Measurements from ENCODE around the gene RBP7.

RBP7 gene

DNA sequence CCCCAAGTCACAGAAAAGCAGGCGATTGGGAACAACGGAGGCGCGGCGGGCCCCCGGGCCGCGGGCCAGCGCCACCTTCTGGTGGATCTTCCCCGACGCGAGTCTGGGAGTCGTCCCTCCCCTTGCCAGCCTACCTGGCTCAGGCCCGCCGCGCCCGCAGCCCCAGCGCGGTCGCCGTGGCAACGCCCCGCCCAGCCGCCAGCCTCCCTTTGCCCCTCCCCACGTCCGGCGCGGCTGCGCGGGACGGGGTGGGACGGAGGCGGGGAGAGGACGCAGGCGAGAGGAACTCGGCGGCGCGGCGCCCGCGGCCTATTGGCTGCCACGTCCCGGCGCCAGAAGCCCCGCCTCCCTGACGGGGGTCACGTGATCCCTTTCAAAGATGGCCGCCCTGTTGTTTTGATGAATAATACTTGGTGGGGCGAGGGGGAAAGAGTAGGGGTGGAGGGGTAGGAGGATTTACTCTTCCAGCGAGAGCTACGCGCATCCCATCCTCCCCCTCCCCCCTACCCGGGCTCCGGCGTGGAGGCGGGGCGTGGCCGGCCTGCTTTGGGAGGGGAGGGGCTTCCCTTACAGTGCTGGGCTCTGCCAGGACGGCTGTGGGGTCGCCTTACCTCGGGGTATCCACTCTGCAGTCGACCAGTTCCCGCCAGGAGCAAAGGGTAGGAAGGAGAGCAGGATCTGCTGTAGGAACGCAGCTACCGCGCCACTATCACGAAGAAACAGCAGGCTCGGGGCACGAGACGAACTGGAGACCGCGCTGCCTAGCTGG, 35.7 kb downstream of the RBP7 start, which contains the start of gene UBE4B:
UBE4B (plus strand) TSS at position 369 of the 769 bp plus-strand sequence. CDS start 713 bp downstream, outside the sequence.
- DNase-seq, result peak; percentile 91

- no peak for DNase-seq
These were observed 36.4 kb downstream of the RBP7 start for GRCh38 chr1:10033359-10033845.

- DNase-seq, result no peak
These were observed 45.7 kb downstream of the RBP7 start for GRCh38 chr1:10042746-10043145.

DNA sequence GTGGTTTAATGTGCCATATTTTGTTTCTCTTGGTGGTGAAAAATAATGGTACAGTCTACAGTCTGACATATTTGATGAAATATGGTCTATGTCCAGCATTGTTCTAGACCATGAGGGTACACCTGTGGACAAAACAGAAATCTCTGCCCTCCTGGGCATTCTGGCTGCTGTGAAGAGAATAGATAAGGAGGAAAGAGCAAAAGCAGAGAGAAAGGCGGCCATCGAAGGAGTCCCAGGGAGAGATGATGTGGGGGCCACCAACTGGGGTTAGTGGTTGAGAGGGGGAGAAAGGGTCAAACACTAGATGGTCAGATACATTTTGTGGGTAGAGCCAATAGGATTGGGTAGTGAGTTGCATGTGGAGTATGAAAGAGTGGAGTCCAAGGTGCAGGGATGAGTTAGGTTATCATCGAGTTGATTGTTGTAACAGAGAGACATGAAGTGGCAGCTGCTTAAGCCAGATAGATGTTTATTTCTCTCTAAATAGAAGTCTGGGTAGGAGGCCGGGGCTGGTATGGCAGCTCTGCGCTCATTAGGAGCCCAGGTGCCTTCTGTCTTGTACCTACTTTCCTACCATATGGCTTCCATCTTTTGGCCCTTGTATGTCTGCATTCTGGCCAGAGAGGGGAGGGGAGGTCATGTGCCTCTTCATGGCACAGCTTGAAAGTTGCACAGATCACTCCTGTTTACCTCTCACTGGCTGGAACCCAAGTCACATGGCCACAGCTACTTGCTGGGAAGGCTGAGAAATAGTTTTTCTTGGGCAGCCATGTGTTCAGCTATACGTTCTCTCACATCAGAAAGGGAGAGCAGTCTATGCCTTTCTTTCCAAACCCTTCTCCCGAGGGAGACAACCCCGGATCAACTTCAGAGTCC, 48.7 kb downstream of the RBP7 start:
- no peak for DNase-seq

DNA sequence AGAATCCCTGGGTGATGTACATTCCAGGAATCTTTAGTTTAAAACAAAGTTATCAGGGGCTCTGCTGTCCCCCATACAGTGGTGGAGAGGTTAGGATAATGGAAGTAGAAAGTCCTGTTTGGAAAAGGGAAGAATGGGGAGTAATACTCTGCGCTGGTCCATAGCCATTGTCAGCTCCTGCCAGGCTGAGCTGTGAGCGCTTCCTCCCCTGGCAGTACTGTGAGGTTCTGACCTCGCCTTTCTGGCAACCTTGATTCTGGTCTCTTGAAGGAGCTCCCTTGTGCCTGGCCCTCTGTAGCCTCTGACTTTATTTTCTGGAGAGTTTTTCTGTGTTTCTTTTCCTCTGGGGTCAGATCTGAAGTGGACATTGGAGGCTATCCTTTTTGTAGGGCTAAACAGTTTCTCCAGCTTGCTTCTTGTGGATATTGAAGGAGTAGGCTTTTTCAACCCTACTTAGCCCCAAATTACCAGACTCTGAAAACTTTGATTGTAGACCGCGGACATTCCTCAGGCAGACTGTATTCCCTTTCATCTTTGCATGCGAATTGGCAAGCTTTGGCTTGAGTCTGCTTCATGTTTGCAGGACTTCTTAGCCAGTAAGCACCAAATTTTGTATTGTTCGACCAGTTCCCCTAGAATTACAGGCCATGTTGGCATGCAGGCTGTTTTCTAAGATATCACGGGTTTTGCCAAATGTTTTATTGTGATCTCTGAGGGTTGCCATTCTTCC, 49.5 kb downstream of the RBP7 start:
- DNase-seq, result no peak

GRCh38 chr1:10048601-10049000, 51.6 kb downstream of the RBP7 start:
- no peak for DNase-seq

- no peak for DNase-seq
These were observed 53.6 kb downstream of the RBP7 start for GRCh38 chr1:10050611-10051010.

DNA sequence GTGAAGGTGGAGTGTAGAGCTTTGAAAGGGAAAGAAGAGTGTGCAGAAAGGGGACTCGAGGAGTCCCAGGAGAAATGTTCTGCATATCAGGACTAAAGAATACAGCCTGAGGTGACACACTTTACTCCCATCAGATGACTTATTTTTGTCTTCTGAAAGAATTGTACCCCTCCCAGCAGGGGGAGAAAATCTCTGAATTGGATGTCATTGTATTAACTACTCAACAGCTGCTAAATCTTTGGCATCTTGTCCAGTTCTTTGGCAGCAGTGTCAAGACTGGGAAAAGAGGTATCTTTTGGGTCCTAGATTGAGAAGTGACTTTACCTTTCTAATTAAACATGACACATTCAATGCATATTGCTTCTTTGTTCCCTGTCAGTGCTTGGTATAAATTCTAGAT, 54.6 kb downstream of the RBP7 start:
- no peak for DNase-seq

DNA sequence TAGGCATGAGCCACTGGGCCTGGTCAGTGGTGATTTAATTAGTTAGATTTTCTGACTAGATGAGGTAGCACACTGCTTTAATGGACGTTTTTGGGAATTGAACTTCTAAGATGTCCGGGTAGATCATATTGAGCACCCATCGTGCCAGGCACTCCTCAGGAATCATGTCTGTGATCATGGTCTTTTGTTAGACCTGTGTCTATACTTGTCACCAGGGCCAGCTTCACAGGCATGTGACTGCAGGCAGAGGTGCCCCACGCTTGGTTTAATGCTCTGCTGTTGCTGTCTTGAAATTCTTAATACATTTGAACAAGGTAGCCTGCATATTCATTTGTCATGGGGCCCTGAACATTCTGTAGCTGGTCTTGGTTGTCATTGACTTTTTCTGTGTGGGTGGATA, 55.3 kb downstream of the RBP7 start:
- no peak for DNase-seq

DNA sequence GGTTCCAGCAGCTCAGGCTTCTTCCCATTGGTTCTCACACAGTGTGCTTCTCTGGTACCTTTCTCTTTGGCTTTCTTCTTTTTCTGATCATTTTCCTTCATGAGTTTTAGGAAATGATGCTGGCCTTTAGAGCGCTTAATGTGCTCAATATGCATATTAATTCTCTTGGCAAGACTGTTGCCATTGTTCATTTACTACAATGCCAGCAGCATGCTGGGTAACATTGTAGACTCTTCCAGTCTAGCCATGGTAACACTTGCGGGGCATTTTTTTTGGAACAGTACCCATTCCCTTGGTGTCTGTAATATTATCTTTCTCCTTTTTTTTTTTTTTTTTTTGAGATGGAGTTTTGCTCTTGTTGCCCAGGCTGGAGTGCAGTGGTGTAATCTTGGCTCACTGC, 57.4 kb downstream of the RBP7 start:
- DNase-seq, result no peak

DNA sequence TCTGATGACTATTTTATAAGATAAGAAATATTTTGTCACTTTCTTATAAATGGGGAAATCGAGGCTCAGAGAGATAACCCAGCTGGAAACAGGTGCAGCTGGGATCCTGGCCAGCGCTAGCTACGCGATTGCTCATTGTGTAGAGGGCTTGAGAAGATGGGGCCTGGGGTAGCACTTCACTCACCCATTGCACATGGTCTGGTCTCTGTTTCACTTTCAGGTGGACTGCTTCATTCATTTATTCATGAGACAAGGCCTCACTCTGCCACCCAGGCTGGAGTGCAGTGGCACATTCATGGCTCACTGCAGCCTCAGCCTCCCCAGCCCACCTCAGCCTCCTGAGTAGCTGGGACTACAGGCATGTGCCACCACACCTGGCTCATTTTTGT, 59.6 kb downstream of the RBP7 start:
- DNase-seq, result no peak

- DNase-seq, result no peak
These were observed 60.3 kb downstream of the RBP7 start for GRCh38 chr1:10057343-10057742.

GRCh38 chr1:10057796-10058195, 60.8 kb downstream of the RBP7 start:
- DNase-seq, result no peak

- no peak for DNase-seq
These were observed 62.3 kb downstream of the RBP7 start for GRCh38 chr1:10059342-10059718.

DNA sequence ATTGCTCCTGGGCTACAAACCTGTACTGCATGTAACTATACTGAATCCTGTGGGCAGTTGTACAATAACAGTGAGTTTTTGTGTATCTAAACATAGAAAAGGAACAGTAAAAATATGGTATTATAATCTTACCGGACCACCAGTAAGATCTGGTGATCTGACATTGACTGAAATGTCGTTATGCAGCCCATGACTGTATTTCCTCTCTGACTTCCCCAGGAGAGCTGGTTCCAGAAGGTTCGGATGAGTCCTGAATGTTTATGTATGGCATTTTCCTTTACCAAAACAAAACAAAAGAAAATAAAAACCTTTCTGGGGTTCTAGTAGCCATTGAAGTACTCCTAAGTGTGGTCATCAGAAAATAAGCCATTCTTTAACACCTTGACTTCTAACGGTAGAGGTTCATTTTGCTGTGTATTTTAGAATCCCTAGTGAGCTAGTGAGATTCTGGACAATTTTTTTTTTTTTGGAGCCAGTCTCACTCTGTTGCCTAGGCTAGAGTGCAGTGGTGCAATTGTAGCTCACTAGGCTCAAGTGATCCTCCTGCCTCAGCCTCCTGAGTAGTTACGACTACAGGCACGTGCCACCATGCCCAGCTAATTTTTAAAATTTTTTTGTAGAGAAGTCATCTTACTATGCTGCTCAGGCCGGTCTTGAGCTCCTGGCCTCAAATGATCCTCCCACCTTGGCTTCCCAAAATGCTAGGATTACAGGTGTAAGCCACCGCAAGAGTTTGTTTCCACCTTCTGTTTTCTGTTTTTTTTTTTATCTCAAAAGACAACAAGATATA, 63.5 kb downstream of the RBP7 start:
- no peak for DNase-seq

DNA sequence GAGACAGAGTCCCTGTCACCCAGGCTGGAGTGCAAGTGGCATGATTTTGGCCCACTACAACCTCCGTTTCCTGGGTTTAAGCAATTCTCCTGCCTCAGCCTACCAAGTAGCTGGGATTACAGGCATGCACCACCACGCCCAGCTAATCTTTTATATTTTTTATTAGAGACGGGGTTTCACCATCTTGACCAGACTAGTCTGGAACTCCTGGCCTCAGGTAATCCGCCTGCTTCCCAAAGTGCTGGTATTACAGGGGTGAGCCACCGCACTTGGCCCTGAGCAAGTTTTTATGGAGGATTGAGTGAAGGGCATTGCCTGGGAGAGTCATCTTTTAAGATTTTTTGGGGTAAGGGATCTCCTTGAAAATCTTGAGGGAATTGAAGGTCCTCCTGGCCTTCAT, 64.2 kb downstream of the RBP7 start:
- no peak for DNase-seq

GRCh38 chr1:10063878-10064277, 66.8 kb downstream of the RBP7 start:
- no peak for DNase-seq

DNA sequence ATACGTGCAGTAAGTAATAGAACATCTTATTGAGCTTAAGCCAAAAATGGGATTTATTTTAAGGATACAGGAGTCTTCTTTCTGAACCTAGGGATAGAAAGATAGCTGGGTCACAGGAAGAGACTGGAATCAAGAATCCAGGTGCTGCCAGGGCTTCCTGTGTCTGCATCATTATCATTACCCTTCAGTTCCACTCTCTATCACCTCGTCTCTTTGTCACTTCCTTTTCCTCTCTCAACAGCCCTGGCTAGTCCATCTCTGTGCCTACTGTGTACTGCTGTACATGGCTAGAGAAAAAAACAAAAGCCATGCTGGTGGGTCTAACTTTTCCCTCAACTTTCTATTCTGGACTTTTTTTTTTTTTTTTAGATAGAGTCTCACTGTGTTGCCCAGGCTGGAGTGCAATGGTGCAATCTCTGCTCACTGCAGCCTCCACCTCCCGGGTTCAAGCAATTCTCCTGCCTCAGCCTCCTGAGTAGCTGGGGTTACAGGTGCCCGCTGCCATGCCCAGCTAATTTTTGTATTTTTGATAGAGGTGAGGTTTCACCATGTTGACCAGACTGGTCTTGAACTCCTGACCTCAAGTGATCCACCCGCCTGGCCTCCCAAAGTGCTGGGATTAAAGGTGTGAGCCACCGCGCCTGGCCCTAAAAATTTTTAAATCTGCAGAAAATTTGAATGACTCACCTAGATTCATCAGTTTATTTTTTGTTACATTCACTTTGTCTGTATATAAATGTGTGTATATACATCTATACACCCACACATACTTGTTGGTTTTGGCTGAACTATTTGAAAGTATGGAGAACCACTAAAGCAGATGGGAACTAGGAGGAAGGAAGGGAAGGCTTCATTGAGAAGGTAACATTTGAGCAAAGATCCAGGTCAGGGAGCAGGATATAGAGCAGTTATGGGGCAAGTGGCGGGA, 67.7 kb downstream of the RBP7 start:
- DNase-seq, result no peak

- DNase-seq, result no peak
These were observed 68.3 kb downstream of the RBP7 start for GRCh38 chr1:10065344-10065685.
